H9 (cell line): ENCODE results near the gene CNDP2. TPM values are rescaled to one million over a fixed set of nuclear protein-coding genes. Genes with fewer than 3 reads are reported as not detected.

Experiments used
- DNase-seq: peaks from one replicate; pipeline ENCODE4 v3.0.0-alpha.2; 2017
- H2AFZ ChIP-seq: one replicate; pipeline ENCODE4 v1.6.1; 2013; ENCODE audit warnings: mild to moderate bottlenecking, low read length, control low read depth, moderate library complexity
- H2AK5ac ChIP-seq: 2 replicates; pipeline ENCODE4 v1.6.1; 2013; ENCODE audit warnings: low read length, control low read depth, mixed read lengths; ENCODE audit not compliant: insufficient read length
- H2BK120ac ChIP-seq: one replicate; pipeline ENCODE4 v1.6.1; 2013; ENCODE audit warnings: low read depth, mild to moderate bottlenecking, low read length, control low read depth, inconsistent platforms; ENCODE audit not compliant: poor library complexity, severe bottlenecking
- H2BK12ac ChIP-seq: 2 replicates; pipeline ENCODE4 v1.6.1; 2013; ENCODE audit warnings: low read length, control low read depth, mixed read lengths, low read depth; ENCODE audit not compliant: insufficient read length
- H2BK15ac ChIP-seq: 2 replicates; pipeline ENCODE4 v1.6.1; 2013; ENCODE audit warnings: low read depth, low read length, control low read depth
- H2BK20ac ChIP-seq: one replicate; pipeline ENCODE4 v1.6.1; 2013; ENCODE audit warnings: low read depth, mild to moderate bottlenecking, low read length, control low read depth, inconsistent platforms; ENCODE audit not compliant: poor library complexity, severe bottlenecking
- H2BK5ac ChIP-seq: 2 replicates; pipeline ENCODE4 v1.6.1; 2013; ENCODE audit warnings: low read length, control low read depth, mixed read lengths; ENCODE audit not compliant: insufficient read length
- H3K14ac ChIP-seq: 2 replicates; pipeline ENCODE4 v1.6.1; 2013; ENCODE audit warnings: low read length, control low read depth; ENCODE audit not compliant: insufficient read depth
- H3K18ac ChIP-seq: 2 replicates; pipeline ENCODE4 v1.6.1; 2013; ENCODE audit warnings: low read depth, mild to moderate bottlenecking, mixed read lengths, low read length, control low read depth; ENCODE audit not compliant: insufficient read length
- H3K23ac ChIP-seq: 2 replicates; pipeline ENCODE4 v1.6.1; 2013; ENCODE audit warnings: low read length, control low read depth, mixed read lengths, low read depth; ENCODE audit not compliant: insufficient read length
- H3K23me2 ChIP-seq: 2 replicates; pipeline ENCODE4 v1.6.1; 2013; ENCODE audit warnings: low read depth, mild to moderate bottlenecking, mixed read lengths, low read length, control low read depth; ENCODE audit not compliant: insufficient read length, poor library complexity, severe bottlenecking
- H3K27ac ChIP-seq: 2 replicates; pipeline ENCODE4 v1.5.1; 2013; ENCODE audit warnings: low read length, control low read depth, mixed read lengths, low read depth; ENCODE audit not compliant: insufficient read length
- H3K27me3 ChIP-seq: 2 replicates; pipeline ENCODE4 v1.6.1; 2013; ENCODE audit warnings: low read length, control low read depth, inconsistent platforms; ENCODE audit not compliant: insufficient read depth
- H3K4ac ChIP-seq: 2 replicates; pipeline ENCODE4 v1.6.1; 2013; ENCODE audit warnings: low read depth, mild to moderate bottlenecking, control low read depth, inconsistent platforms, low read length, moderate library complexity
- H3K4me1 ChIP-seq: 2 replicates; pipeline ENCODE4 v1.6.1; 2013; ENCODE audit warnings: low read length, control low read depth, inconsistent platforms; ENCODE audit not compliant: insufficient read depth
- H3K4me2 ChIP-seq: 2 replicates; pipeline ENCODE4 v1.6.1; 2013; ENCODE audit warnings: low read length, control low read depth, mixed read lengths; ENCODE audit not compliant: insufficient read length, insufficient read depth
- H3K56ac ChIP-seq: 2 replicates; pipeline ENCODE4 v1.6.1; 2013; ENCODE audit warnings: low read depth, mild to moderate bottlenecking, mixed read lengths, low read length, control low read depth; ENCODE audit not compliant: insufficient read length
- H3K79me1 ChIP-seq: 2 replicates; pipeline ENCODE4 v1.6.1; 2013; ENCODE audit warnings: low read depth, mild to moderate bottlenecking, moderate library complexity, low read length, control low read depth, inconsistent platforms; ENCODE audit not compliant: insufficient read depth, poor library complexity, severe bottlenecking
- H3K79me2 ChIP-seq: 2 replicates; pipeline ENCODE4 v1.6.1; 2013; ENCODE audit warnings: low read length, control low read depth, inconsistent platforms; ENCODE audit not compliant: insufficient read depth
- H3K9ac ChIP-seq: 2 replicates; pipeline ENCODE4 v1.6.1; 2013; ENCODE audit warnings: low read length, control low read depth, mixed read lengths; ENCODE audit not compliant: insufficient read length; ENCODE audit errors: extremely low read depth
- H3K9me3 ChIP-seq: one replicate; pipeline ENCODE4 v1.6.1; 2013; ENCODE audit warnings: low read depth, low read length, inconsistent platforms; ENCODE audit not compliant: control insufficient read depth
- H3T11ph ChIP-seq: one replicate; pipeline ENCODE4 v1.6.1; 2013; ENCODE audit warnings: mild to moderate bottlenecking, low read length, control low read depth, inconsistent platforms
- H4K20me1 ChIP-seq: one replicate; pipeline ENCODE4 v1.6.1; 2013; ENCODE audit not compliant: control insufficient read depth, insufficient read length, insufficient read depth
- H4K5ac ChIP-seq: 2 replicates; pipeline ENCODE4 v1.6.1; 2013; ENCODE audit warnings: low read depth, mild to moderate bottlenecking, mixed read lengths, low read length, control low read depth; ENCODE audit not compliant: insufficient read length
- H4K8ac ChIP-seq: replicated peaks from 2 replicates; pipeline ENCODE4 v1.6.1; 2013; ENCODE audit warnings: low read length, control low read depth, mixed read lengths, low read depth; ENCODE audit not compliant: insufficient read length
- H4K91ac ChIP-seq: 2 replicates; pipeline ENCODE4 v1.6.1; 2013; ENCODE audit warnings: low read depth, mild to moderate bottlenecking, moderate library complexity, mixed read lengths, low read length, control low read depth; ENCODE audit not compliant: insufficient read length
- H3K27ac Mint-ChIP-seq, 3 experiments: 2 replicates in 2 of 3; 3 replicates in 1 of 3; pipeline ENCODE4 v1.8.0; 2020 to 2021; ENCODE audit warnings: mixed read lengths in 3 of 3, mild to moderate bottlenecking in 1 of 3, moderate library complexity in 1 of 3
- H3K27me3 Mint-ChIP-seq: 2 replicates; pipeline ENCODE4 v1.8.0; 2021; ENCODE audit warnings: low read depth, mild to moderate bottlenecking, moderate library complexity, mixed read lengths
- H3K36me3 Mint-ChIP-seq, 3 experiments: 2 replicates in 2 of 3; 3 replicates in 1 of 3; pipeline ENCODE4 v1.8.0; 2020 to 2021; ENCODE audit warnings: low read depth in 3 of 3, mixed read lengths in 3 of 3; ENCODE audit not compliant: insufficient read depth in 1 of 3
- H3K4me1 Mint-ChIP-seq, 2 experiments: 2 replicates each; pipeline ENCODE4 v1.8.0; 2020; ENCODE audit warnings: mixed read lengths in 2 of 2
- H3K4me3 Mint-ChIP-seq, 2 experiments: 2 replicates in 1 of 2; 3 replicates in 1 of 2; pipeline ENCODE4 v1.8.0; 2020 to 2021; ENCODE audit warnings: mild to moderate bottlenecking in 2 of 2, mixed read lengths in 2 of 2, moderate library complexity in 1 of 2
- H3K9me3 Mint-ChIP-seq, 2 experiments: 2 replicates in 1 of 2; 3 replicates in 1 of 2; pipeline ENCODE4 v1.8.0; 2020; ENCODE audit warnings: mild to moderate bottlenecking in 2 of 2, mixed read lengths in 2 of 2, moderate library complexity in 1 of 2
- WGBS: extraction: QIAGEN DNeasy Blood & Tissue Kit; methylation state at CpG from one replicate; pipeline ENCODE4 v1.1.7; 2013; ENCODE audit warnings: missing lambda C conversion rate, low lambda C conversion rate, mixed read lengths; ENCODE audit not compliant: insufficient read length; ENCODE audit errors: extremely low coverage; 5-methylcytosine and 5-hydroxymethylcytosine counted together
- total RNA-seq: library from RNA; stranded (reverse); gene quantifications from 2 replicates; pipeline ENCODE4 v1.2.1, GENCODE V29; 2021
- TF ChIP-seq, protein P1 (sequence below): fragments of 200-600 bp; sonication (generic); conservative IDR thresholded peaks from 3 replicates; pipeline ENCODE4 v1.8.0; 2021; ENCODE audit warnings: antibody characterized with exemption, mild to moderate bottlenecking

Gene CNDP2
- total RNA-seq, 1 experiment from 2014 or later = 212 TPM

DNA sequence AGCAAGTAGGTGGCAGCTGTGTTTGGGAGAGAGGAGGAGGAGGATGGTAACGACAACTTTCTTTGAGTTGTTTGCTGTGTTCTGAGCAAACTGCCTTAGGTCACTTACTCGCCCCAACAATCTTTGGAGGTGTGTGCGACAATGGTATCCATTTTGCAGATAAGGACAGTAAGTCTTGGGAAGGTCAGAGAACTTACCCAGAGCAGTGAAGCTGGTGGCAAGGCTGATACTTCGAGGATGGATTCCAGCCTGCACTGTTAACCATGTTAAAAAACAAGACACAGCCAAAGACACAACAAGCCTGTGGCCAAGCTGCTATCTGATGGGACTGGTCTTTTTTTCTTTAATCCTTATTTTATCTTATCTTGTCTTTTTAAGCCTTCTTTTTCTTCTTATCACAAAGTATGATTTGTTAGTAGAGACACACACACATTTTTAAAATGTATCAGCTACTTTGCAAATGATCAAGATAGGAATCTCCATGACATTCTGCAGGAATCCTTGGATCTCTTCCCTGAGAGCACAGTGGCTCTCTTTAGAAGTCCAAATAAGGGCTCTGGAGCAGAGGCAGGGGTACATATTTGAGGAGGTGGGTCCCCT is 66.1 kb downstream of the CNDP2 start:
- Histone ChIP-seq H3K56ac (no peak overlapping the region), H2BK5ac (no peak overlapping the region), H3K4me2 (no peak overlapping the region), H3K27ac (no peak overlapping the region), H3K27me3 (no peaks in the 10 kb centered on the region), H3K23ac (no peak overlapping the region), H2AFZ (no peak overlapping the region), H4K5ac (no peak overlapping the region), H3K4ac (no peak overlapping the region), H3K23me2 (no peaks in the 10 kb centered on the region), H3K9me3 (no peaks in the 10 kb centered on the region), H3K9ac (no peak overlapping the region), H2BK15ac (no peak overlapping the region), H2BK12ac (no peak overlapping the region), H2BK120ac (no peak overlapping the region), H4K20me1 (no peaks in the 10 kb centered on the region), H3K4me1 (no peaks in the 10 kb centered on the region), H3K79me1 (no peaks in the 10 kb centered on the region), H3K18ac (no peak overlapping the region), H4K8ac (no peak overlapping the region), H3K14ac (no peak overlapping the region), H2BK20ac (no peak overlapping the region), H3T11ph (no peak overlapping the region), H2AK5ac (no peak overlapping the region), H3K79me2 (no peaks in the 10 kb centered on the region), H4K91ac (no peak overlapping the region)
- WGBS = no CpG with 5 or more reads among the region's 4 CpGs
- peaks cover 8 to 15% (median 9%) of the 10 kb centered on the region in 3 experiments for H3K36me3 Mint-ChIP-seq
- TF ChIP-seq, protein P1, sequence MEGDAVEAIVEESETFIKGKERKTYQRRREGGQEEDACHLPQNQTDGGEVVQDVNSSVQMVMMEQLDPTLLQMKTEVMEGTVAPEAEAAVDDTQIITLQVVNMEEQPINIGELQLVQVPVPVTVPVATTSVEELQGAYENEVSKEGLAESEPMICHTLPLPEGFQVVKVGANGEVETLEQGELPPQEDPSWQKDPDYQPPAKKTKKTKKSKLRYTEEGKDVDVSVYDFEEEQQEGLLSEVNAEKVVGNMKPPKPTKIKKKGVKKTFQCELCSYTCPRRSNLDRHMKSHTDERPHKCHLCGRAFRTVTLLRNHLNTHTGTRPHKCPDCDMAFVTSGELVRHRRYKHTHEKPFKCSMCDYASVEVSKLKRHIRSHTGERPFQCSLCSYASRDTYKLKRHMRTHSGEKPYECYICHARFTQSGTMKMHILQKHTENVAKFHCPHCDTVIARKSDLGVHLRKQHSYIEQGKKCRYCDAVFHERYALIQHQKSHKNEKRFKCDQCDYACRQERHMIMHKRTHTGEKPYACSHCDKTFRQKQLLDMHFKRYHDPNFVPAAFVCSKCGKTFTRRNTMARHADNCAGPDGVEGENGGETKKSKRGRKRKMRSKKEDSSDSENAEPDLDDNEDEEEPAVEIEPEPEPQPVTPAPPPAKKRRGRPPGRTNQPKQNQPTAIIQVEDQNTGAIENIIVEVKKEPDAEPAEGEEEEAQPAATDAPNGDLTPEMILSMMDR = no peak
- H3K27me3 Mint-ChIP-seq = no peaks in the 10 kb centered on the region; the same call in none of the 2 replicates
- no peak for DNase-seq
- no peak overlapping the region for H3K27ac Mint-ChIP-seq
- H3K4me3 Mint-ChIP-seq = no peak overlapping the region
- no peaks in the 10 kb centered on the region for H3K4me1 Mint-ChIP-seq
- H3K9me3 Mint-ChIP-seq = peaks cover 25 to 27% of the 10 kb centered on the region in 2 experiments
